ENCODE results near the gene DOCK8. TPM values are rescaled to one million over a fixed set of nuclear protein-coding genes. Genes with fewer than 3 reads are reported as not detected.

Gene DOCK8
- polyA plus RNA-seq, 4 donors, result 12.1 to 14.7 (median 12.7) TPM

- DNase-seq (ENCODE audit: low read depth in 4 of 4, low spot score in 3 of 4), result no peak
These were observed 139.8 kb downstream of the DOCK8 start for GRCh38 chr9:354453-354852.

GRCh38 chr9:357560-357959, 142.9 kb downstream of the DOCK8 start:
- no peak for DNase-seq (ENCODE audit: low read depth in 4 of 4, low spot score in 3 of 4)

- DNase-seq (ENCODE audit: low read depth in 4 of 4, low spot score in 3 of 4), result no peak
These were observed 148.1 kb downstream of the DOCK8 start for GRCh38 chr9:362561-363273.

GRCh38 chr9:363274-363612, 148.6 kb downstream of the DOCK8 start:
- no peak for DNase-seq (ENCODE audit: low read depth in 4 of 4, low spot score in 3 of 4)

- DNase-seq (ENCODE audit: low read depth in 4 of 4, low spot score in 3 of 4), result no peak
These were observed 150.8 kb downstream of the DOCK8 start for GRCh38 chr9:365436-365835.

- no peak for DNase-seq (ENCODE audit: low read depth in 4 of 4, low spot score in 3 of 4)
These were observed 152.0 kb downstream of the DOCK8 start for GRCh38 chr9:366620-367019.

- no peak for DNase-seq (ENCODE audit: low read depth in 4 of 4, low spot score in 3 of 4)
These were observed 155.4 kb downstream of the DOCK8 start for GRCh38 chr9:370086-370485.

- no peak for DNase-seq (ENCODE audit: low read depth in 4 of 4, low spot score in 3 of 4)
These were observed 156.7 kb downstream of the DOCK8 start for GRCh38 chr9:371349-371748.

- DNase-seq (ENCODE audit: low read depth in 4 of 4, low spot score in 3 of 4), result no peak
These were observed 157.5 kb downstream of the DOCK8 start for GRCh38 chr9:372128-372527.

- no peak for DNase-seq (ENCODE audit: low read depth in 4 of 4, low spot score in 3 of 4)
These were observed 159.1 kb downstream of the DOCK8 start for GRCh38 chr9:373759-374206.

- no peak for DNase-seq (ENCODE audit: low read depth in 4 of 4, low spot score in 3 of 4)
These were observed 160.1 kb downstream of the DOCK8 start for GRCh38 chr9:374736-375135.

GRCh38 chr9:376115-376514, 161.4 kb downstream of the DOCK8 start:
- no peak for DNase-seq (ENCODE audit: low read depth in 4 of 4, low spot score in 3 of 4)

GRCh38 chr9:378263-378662, 163.6 kb downstream of the DOCK8 start:
- DNase-seq (ENCODE audit: low read depth in 4 of 4, low spot score in 3 of 4), result no peak

GRCh38 chr9:382383-382782, 167.7 kb downstream of the DOCK8 start:
- DNase-seq (ENCODE audit: low read depth in 4 of 4, low spot score in 3 of 4), result no peak

GRCh38 chr9:385818-386398, 171.2 kb downstream of the DOCK8 start:
- peak; percentile 49 to 58 (median 55) for DNase-seq (ENCODE audit: low read depth in 4 of 4, low spot score in 3 of 4)

- DNase-seq (ENCODE audit: low read depth in 4 of 4, low spot score in 3 of 4), result no peak
These were observed 174.5 kb downstream of the DOCK8 start for GRCh38 chr9:389159-389558.

GRCh38 chr9:389758-390157, 175.1 kb downstream of the DOCK8 start:
- no peak for DNase-seq (ENCODE audit: low read depth in 4 of 4, low spot score in 3 of 4)

GRCh38 chr9:392077-392804, 177.6 kb downstream of the DOCK8 start:
- no peak for DNase-seq (ENCODE audit: low read depth in 4 of 4, low spot score in 3 of 4)

GRCh38 chr9:394347-395052, 179.8 kb downstream of the DOCK8 start:
- no peak for DNase-seq (ENCODE audit: low read depth in 4 of 4, low spot score in 3 of 4)

- no peak for DNase-seq (ENCODE audit: low read depth in 4 of 4, low spot score in 3 of 4)
These were observed 181.7 kb downstream of the DOCK8 start for GRCh38 chr9:396396-396795.

- no peak for DNase-seq (ENCODE audit: low read depth in 4 of 4, low spot score in 3 of 4)
These were observed 183.4 kb downstream of the DOCK8 start for GRCh38 chr9:398085-398484.
